NT2/D1 (cell line): ENCODE data around the gene DDC.
"Not testable (repeated sequence)": the region's sequence is repeated elsewhere in the genome, so short reads cannot be mapped to it uniquely, and the experiment has no call there.

Source experiments
- DNase-seq: peaks from one replicate; pipeline ENCODE4 v3.0.0-alpha.2; 2011; ENCODE audit warnings: low read depth, low spot score
- H3K27me3 ChIP-seq: 2 replicates; pipeline ENCODE4 v1.6.0; 2011; ENCODE audit warnings: mild to moderate bottlenecking; ENCODE audit not compliant: insufficient read length, insufficient read depth
- H3K36me3 ChIP-seq: 2 replicates; pipeline ENCODE4 v1.6.1; 2011; ENCODE audit warnings: mild to moderate bottlenecking, low read length, mixed read lengths; ENCODE audit not compliant: insufficient read depth, insufficient read length
- H3K4me1 ChIP-seq: 2 replicates; pipeline ENCODE4 v1.5.1; 2011; ENCODE audit not compliant: insufficient read depth, insufficient read length
- H3K4me3 ChIP-seq: 2 replicates; pipeline ENCODE4 v1.5.1; 2011; ENCODE audit warnings: low read depth; ENCODE audit not compliant: insufficient read length
- H3K9ac ChIP-seq: 2 replicates; pipeline ENCODE4 v1.6.0; 2011; ENCODE audit warnings: low read depth; ENCODE audit not compliant: insufficient read length
- H3K9me3 ChIP-seq: 2 replicates; pipeline ENCODE4 v1.5.1; 2011; ENCODE audit warnings: mild to moderate bottlenecking, low read length; ENCODE audit not compliant: insufficient read depth
- SUZ12 ChIP-seq: IDR thresholded peaks from 2 replicates; pipeline ENCODE4 v1.6.1; 2011; ENCODE audit not compliant: insufficient read length, insufficient read depth; ENCODE audit errors: extremely low read depth
- YY1 ChIP-seq: IDR thresholded peaks from 2 replicates; pipeline ENCODE4 v1.6.1; 2011; ENCODE audit not compliant: insufficient read length, insufficient read depth
- ZNF274 ChIP-seq: IDR thresholded peaks from 2 replicates; pipeline ENCODE4 v1.6.1; 2011; ENCODE audit warnings: mild to moderate bottlenecking, low read depth, low read length

Gene DDC

DNA sequence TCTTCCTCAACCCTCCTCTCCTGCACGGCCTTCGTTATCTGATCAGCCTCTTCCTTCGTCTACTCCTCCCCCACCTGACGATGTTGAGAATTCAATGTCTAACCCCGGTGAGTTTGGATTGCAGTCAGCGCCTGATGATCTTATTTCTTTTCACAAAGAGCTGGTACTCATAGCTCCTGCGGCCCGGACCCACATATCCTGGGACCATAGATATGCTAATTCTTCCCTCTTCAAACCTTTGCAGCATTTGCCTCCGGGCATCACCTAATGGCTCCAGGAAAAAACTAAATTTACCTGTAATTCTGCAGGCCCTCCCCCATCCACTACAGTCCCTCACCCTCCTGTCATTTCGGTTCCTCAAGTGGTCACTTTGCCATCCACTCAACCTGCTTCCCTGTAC, 12.4 kb upstream of the DDC start:
- H3K4me3 ChIP-seq: no peak overlapping the region
- H3K27me3 ChIP-seq: no peaks in the 10 kb centered on the region
- H3K4me1 ChIP-seq: no peaks in the 10 kb centered on the region
- H3K36me3 ChIP-seq: no peaks in the 10 kb centered on the region
- DNase-seq: no peak
- peaks cover 22% of the 10 kb centered on the region; the same call in 1 of the 2 replicates for H3K9me3 ChIP-seq
- TF ChIP-seq SUZ12 (no peak), ZNF274 (no peak), YY1 (no peak)
- no peak overlapping the region for H3K9ac ChIP-seq

DNA sequence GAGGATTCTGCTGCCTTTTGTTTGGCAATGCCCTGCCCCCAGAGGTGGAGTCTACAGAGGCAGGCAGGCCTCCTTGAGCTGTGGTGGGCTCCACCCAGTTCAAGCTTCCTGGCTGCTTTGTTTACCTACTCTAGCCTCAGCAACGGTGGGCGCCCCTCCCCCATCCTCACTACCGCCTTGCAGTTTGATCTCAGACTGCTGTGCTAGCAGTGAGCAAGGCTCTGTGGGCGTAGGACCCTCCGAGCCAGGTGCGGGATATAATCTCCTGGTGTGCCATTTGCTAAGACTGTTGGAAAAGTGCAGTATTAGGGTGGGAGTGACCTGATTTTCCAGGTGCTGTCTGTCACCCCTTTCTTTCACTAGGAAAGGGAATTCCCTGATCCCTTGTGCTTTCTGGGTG, 11.2 kb upstream of the DDC start:
- not testable (repeated sequence) for H3K4me1 ChIP-seq, H3K9ac ChIP-seq, H3K27me3 ChIP-seq, H3K36me3 ChIP-seq, H3K4me3 ChIP-seq, DNase-seq
- H3K9me3 ChIP-seq: peaks cover 16% of the 10 kb centered on the region; the same call in 1 of the 2 replicates

DNA sequence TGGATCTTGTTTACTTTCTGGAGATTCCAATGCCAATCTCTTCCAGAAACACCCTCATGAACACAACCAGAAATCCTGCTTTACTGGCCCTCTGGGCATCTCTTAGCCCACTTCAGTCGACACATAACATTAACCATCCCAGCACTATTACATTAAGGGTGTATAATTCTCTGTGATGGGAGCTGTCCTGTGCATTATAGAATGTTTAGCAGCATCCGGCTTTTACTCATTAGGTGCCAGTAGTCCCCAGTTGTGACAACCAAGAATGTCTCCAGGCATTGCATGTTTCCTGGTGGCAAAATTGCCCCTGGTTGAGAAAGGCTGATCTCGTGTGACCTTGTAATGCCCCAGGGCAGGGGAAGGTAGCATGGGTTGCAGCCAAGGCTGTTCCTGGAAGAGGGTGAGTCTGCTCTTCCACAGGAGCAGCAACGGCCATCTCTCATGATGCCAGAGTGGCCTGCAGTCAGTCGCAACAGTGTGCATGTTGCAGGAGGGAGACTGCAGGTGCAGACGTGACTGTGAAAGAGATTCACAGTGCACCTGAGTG, 2.6 kb upstream of the DDC start:
- Histone ChIP-seq H3K9me3 (no peaks in the 10 kb centered on the region; the same call in 1 of the 2 replicates), H3K27me3 (no peaks in the 10 kb centered on the region), H3K4me3 (no peak overlapping the region), H3K36me3 (no peaks in the 10 kb centered on the region), H3K4me1 (no peaks in the 10 kb centered on the region), H3K9ac (no peak overlapping the region)
- TF ChIP-seq SUZ12 (no peak), ZNF274 (no peak), YY1 (no peak)
- no peak for DNase-seq

DNA sequence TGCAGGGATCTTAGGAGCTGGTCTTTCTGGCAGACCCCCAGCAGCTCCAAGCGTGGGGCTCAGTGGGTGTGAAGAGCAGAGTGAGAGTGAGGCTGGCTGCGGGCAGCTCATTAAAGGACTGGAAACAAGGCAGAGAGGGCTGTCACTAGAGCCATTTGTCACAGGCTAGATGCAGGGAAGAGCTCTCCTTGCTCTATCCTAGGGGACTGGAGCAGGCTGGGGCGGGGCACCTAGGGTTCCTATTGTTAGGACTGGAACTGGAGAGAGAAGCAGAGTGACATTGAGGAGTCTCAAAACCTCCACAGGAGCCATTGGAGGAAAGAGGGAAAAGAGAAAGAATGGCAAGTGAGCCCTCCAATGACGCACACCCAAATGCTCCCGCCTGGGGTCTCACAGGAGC, 772 bp upstream of the DDC start:
- Histone ChIP-seq H3K4me3 (no peak overlapping the region), H3K9ac (no peak overlapping the region), H3K4me1 (peaks cover 13% of the 10 kb centered on the region), H3K36me3 (no peaks in the 10 kb centered on the region), H3K9me3 (no peaks in the 10 kb centered on the region; the same call in 1 of the 2 replicates), H3K27me3 (no peaks in the 10 kb centered on the region)
- DNase-seq: no peak
- TF ChIP-seq SUZ12: no peak
- no peak for TF ChIP-seq YY1
- TF ChIP-seq ZNF274: no peak

DNA sequence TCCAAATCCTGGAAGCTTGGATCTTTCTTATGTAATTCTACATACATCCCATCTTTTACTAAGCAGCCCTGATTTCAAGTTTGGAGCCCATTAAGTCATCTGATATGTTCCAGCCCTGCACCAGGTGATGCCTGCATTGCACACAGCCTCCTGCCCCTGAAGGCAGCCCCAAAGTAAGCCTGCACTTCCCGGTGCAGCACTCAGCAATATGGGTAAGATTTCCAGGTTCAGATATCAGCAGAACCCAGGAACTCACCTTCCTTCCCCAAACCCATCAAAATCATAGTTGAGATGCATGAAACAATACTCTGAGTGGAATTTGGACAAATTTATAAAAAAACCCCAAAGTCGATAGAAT, 333 bp upstream of the DDC start:
- Histone ChIP-seq H3K9ac (no peak overlapping the region), H3K27me3 (no peaks in the 10 kb centered on the region), H3K9me3 (no peaks in the 10 kb centered on the region; the same call in 1 of the 2 replicates), H3K4me3 (no peak overlapping the region), H3K36me3 (no peaks in the 10 kb centered on the region), H3K4me1 (peaks cover 14% of the 10 kb centered on the region)
- DNase-seq: no peak
- TF ChIP-seq YY1 (no peak), SUZ12 (no peak), ZNF274 (no peak)

DNA sequence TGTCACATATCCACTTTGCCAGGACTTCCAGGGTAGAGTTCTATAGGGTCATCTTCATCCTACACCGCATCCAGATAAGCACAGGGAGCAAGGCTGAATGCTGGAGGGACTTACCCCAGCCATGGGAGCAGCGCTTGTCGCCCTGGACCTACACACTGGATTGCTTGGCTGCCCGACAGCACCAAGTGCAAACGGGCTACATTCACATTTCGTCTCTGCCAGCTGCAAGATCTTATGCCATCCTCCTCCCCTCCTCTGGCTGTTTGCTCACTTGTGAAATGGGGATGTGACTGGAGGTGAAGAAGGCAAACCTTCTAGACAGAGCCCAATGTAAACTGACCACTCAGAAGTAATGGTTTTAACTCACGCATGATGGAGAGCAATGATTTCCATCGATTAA, 1.0 kb downstream of the DDC start:
- Histone ChIP-seq H3K4me3 (no peak overlapping the region), H3K9ac (no peak overlapping the region), H3K9me3 (no peaks in the 10 kb centered on the region), H3K36me3 (no peaks in the 10 kb centered on the region), H3K4me1 (peaks cover 17% of the 10 kb centered on the region), H3K27me3 (no peaks in the 10 kb centered on the region)
- TF ChIP-seq YY1: no peak
- DNase-seq: no peak

DNA sequence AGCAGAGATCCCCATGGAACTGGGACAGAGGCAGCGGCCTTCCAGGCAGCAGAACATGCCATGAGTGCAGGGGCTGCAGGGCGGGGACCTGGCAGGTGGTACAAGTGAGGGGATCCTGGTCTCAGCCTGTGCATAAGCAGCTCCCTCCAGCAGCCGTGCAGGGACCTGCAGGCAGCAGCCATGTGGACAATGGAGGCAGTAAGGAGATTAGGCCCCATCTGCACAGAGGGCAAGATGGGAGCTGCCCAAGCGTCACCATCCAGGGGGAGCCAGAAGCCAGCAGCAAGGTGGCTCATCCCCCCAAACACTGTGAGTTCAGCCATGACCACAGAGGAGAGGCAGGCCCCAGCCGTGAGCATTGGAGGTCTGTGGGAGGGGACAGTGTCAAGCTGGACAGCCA, 3.1 kb downstream of the DDC start:
- no peaks in the 10 kb centered on the region for H3K36me3 ChIP-seq
- H3K9me3 ChIP-seq: no peaks in the 10 kb centered on the region
- peak overlapping the region; percentile 16 for H3K9ac ChIP-seq
- TF ChIP-seq YY1 (no peak), SUZ12 (no peak), ZNF274 (no peak)
- no peaks in the 10 kb centered on the region for H3K27me3 ChIP-seq
- no peak overlapping the region for H3K4me3 ChIP-seq
- no peak for DNase-seq
- peaks cover 19% of the 10 kb centered on the region for H3K4me1 ChIP-seq

DNA sequence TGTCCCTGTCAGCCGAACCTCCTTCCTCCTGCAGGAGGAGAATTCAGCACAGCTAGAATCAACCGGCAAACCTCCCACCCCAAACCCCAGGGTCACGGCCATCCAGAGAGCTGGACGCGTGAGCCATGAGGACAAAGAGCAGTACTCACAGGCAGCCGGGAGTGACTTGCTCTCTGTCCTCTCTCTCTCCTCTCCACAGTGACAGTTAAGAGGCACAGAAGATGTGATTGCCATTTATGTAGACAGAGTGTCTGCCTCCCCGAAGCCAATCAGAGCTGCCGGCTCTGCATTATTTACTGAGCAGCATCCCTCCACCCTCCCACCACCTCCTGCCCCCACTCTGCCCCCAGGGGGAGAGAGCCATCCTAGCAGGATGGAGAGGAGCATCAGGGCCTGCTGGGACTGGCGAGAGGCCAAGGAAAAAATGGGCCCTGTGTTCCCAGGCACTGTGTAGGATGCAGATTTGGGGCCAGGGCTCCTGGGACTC, 4.3 kb downstream of the DDC start:
- no peak for DNase-seq
- no peak overlapping the region for H3K4me3 ChIP-seq
- TF ChIP-seq YY1: no peak
- TF ChIP-seq SUZ12: no peak
- TF ChIP-seq ZNF274: no peak
- peak overlapping the region; percentile 27 for H3K9ac ChIP-seq
- peaks cover 19% of the 10 kb centered on the region for H3K4me1 ChIP-seq
- H3K36me3 ChIP-seq: no peaks in the 10 kb centered on the region
- H3K9me3 ChIP-seq: no peaks in the 10 kb centered on the region
- H3K27me3 ChIP-seq: no peaks in the 10 kb centered on the region
